HEK293 (cell line): ENCODE data around the gene TRIP4.

Source experiments
- CTCF ChIA-PET: fragments of 350-600 bp; formaldehyde crosslinking; extraction: SDS; loops from one replicate; lab custom pipeline; 2021; ENCODE audit warnings: antibody characterized with exemption; lab: Yijun Ruan, JAX
- POLR2A ChIA-PET: fragments of 300-600 bp; formaldehyde crosslinking; extraction: SDS; loops from one replicate; lab custom pipeline; 2020; ENCODE audit warnings: antibody characterized with exemption, inconsistent platforms; lab: Yijun Ruan, JAX
- H3K27ac ChIP-seq: fragments of 200-500 bp; sonication (Bioruptor generic); 2 replicates; pipeline ENCODE4 v1.5.1; 2014; ENCODE audit warnings: low read depth, low read length, control low read depth, inconsistent platforms; ENCODE audit errors: extremely low read depth
- H3K36me3 ChIP-seq, 2 experiments: fragments of 200-500 bp in 1 of 2; sonication (Bioruptor generic) in 1 of 2; 1 replicate in 1 of 2; 2 replicates in 1 of 2; pipeline ENCODE4 v1.5.1; 2014 to 2017; ENCODE audit warnings: inconsistent platforms in 2 of 2, low read length in 2 of 2; ENCODE audit not compliant: control insufficient read depth in 2 of 2, insufficient read depth in 1 of 2
- H3K4me1 ChIP-seq: fragments of 200-500 bp; sonication (Bioruptor generic); 2 replicates; pipeline ENCODE4 v1.5.1; 2014; ENCODE audit warnings: mild to moderate bottlenecking, low read length, inconsistent platforms; ENCODE audit not compliant: control insufficient read depth, insufficient read depth
- H3K4me3 ChIP-seq: 2 replicates; pipeline ENCODE4 v1.5.1; 2011; ENCODE audit warnings: low read depth, mild to moderate bottlenecking, control low read depth, low read length, moderate library complexity
- H3K9me3 ChIP-seq: fragments of 200-500 bp; sonication (Bioruptor generic); 2 replicates; pipeline ENCODE4 v1.5.1; 2014; ENCODE audit warnings: low read depth, low read length, inconsistent platforms; ENCODE audit not compliant: control insufficient read depth, insufficient read depth
- GLIS1 ChIP-seq: fragments of 450-650 bp; formaldehyde crosslinking; IDR thresholded peaks from 2 replicates; pipeline ENCODE4 v1.5.1; 2016; ENCODE audit warnings: missing biosample characterization, missing genetic modification characterization
- WT1 ChIP-seq: fragments of 450-650 bp; formaldehyde crosslinking; IDR thresholded peaks from 2 replicates; pipeline ENCODE4 v1.5.1; 2016; ENCODE audit warnings: missing biosample characterization, missing genetic modification characterization
- ZBTB11 ChIP-seq: fragments of 450-650 bp; formaldehyde crosslinking; conservative IDR thresholded peaks from 2 replicates; pipeline ENCODE4 v1.5.1; 2016; ENCODE audit warnings: low read depth, missing biosample characterization, missing genetic modification characterization
- ZNF2 ChIP-seq: fragments of 450-650 bp; formaldehyde crosslinking; IDR thresholded peaks from 2 replicates; pipeline ENCODE4 v1.5.1; 2016; ENCODE audit warnings: missing biosample characterization, missing genetic modification characterization
- ZNF239 ChIP-seq: fragments of 450-650 bp; formaldehyde crosslinking; IDR thresholded peaks from 2 replicates; pipeline ENCODE4 v1.5.1; 2016; ENCODE audit warnings: missing biosample characterization, missing genetic modification characterization
- ZNF274 ChIP-seq, 2 experiments: fragments of 200-500 bp in 1 of 2; fragments of 450-650 bp in 1 of 2; sonication (Bioruptor generic) in 1 of 2; formaldehyde crosslinking in 1 of 2; IDR thresholded peaks; 2 replicates each; pipeline versions ENCODE4 v1.5.1 to v1.6.1; 2014 to 2016; ENCODE audit warnings: borderline replicate concordance in 1 of 2, inconsistent platforms in 1 of 2, low read length in 1 of 2, missing biosample characterization in 1 of 2, missing genetic modification characterization in 1 of 2
- ZNF404 ChIP-seq: fragments of 450-650 bp; formaldehyde crosslinking; IDR thresholded peaks from 2 replicates; pipeline ENCODE4 v1.5.1; 2017; ENCODE audit warnings: missing biosample characterization, missing genetic modification characterization
- ZNF530 ChIP-seq: fragments of 450-650 bp; formaldehyde crosslinking; IDR thresholded peaks from 2 replicates; pipeline ENCODE4 v1.5.1; 2016; ENCODE audit warnings: low read depth, missing biosample characterization, missing genetic modification characterization
- ZNF548 ChIP-seq: fragments of 450-650 bp; formaldehyde crosslinking; IDR thresholded peaks from 2 replicates; pipeline ENCODE4 v1.5.1; 2016; ENCODE audit warnings: missing biosample characterization, missing genetic modification characterization
- ZNF629 ChIP-seq: fragments of 450-650 bp; formaldehyde crosslinking; IDR thresholded peaks from 2 replicates; pipeline ENCODE4 v1.5.1; 2017; ENCODE audit warnings: missing biosample characterization, missing genetic modification characterization
- ZNF776 ChIP-seq: fragments of 450-650 bp; formaldehyde crosslinking; IDR thresholded peaks from 2 replicates; pipeline ENCODE4 v1.5.0; 2017; ENCODE audit warnings: missing biosample characterization, missing genetic modification characterization, borderline replicate concordance
- ZSCAN30 ChIP-seq: fragments of 450-650 bp; IDR thresholded peaks from 2 replicates; pipeline ENCODE4 v1.5.1; 2018; ENCODE audit warnings: missing biosample characterization, mild to moderate bottlenecking, missing genetic modification characterization, moderate library complexity

TRIP4 gene

GRCh38 chr15:64503197-64503596 is 115.6 kb downstream of the TRIP4 start:
- CTCF ChIA-PET, result interaction anchor here (0.6 kb wide), 1 partner anchor 26 kb away, joined by 5 read pairs; no protein-coding TSS in a partner anchor
- Histone ChIP-seq H3K4me1 (peaks cover 8% of the 10 kb centered on the region), H3K27ac (no peak overlapping the region)

GRCh38 chr15:64503640-64504039 is 116.0 kb downstream of the TRIP4 start:
- peaks cover 0 to 29% of the 10 kb centered on the region in 2 experiments; a peak in 2 of 3 replicates for H3K36me3 ChIP-seq

More at GRCh38 chr15:64503197-64503596, 115.6 kb downstream of the TRIP4 start:
- no peaks in the 10 kb centered on the region for H3K9me3 ChIP-seq
- peaks cover 0 to 29% of the 10 kb centered on the region in 2 experiments; a peak in 2 of 3 replicates for H3K36me3 ChIP-seq
- H3K4me3 ChIP-seq, result no peak overlapping the region
- POLR2A ChIA-PET, result no interaction called here
- no peak for TF ChIP-seq ZSCAN30 (tag by site-specific recombination)
- TF ChIP-seq ZNF274 (IDR thresholded peaks at IDR 0.05; ENCODE audit: low read length), result no peak
- no peak for TF ChIP-seq ZNF274 (tag by site-specific recombination; IDR thresholded peaks at IDR 0.05; ENCODE audit: borderline replicate concordance)
- TF ChIP-seq WT1 (tag by site-specific recombination), result peak; percentile 52; the same call in 1 of the 2 replicates
- TF ChIP-seq ZNF548 (tag by site-specific recombination), result no peak
- no peak for TF ChIP-seq ZNF629
- TF ChIP-seq ZNF776 (tag by site-specific recombination), result no peak

More at GRCh38 chr15:64503640-64504039, 116.0 kb downstream of the TRIP4 start:
- H3K4me3 ChIP-seq, result no peak overlapping the region
- ChIA-PET CTCF (no interaction called here), POLR2A (no interaction called here)
- no peaks in the 10 kb centered on the region for H3K9me3 ChIP-seq
- no peak for TF ChIP-seq ZNF404 (tag by site-specific recombination)
- no peak for TF ChIP-seq ZNF2
- TF ChIP-seq WT1 (tag by site-specific recombination), result no peak
- TF ChIP-seq GLIS1 (tag by site-specific recombination), result no peak
- TF ChIP-seq ZNF530 (tag by site-specific recombination), result no peak
- no peak for TF ChIP-seq ZNF239 (tag by site-specific recombination)
- no peak for TF ChIP-seq ZBTB11 (tag by site-specific recombination)
- no peak for TF ChIP-seq ZNF629
- no peak overlapping the region for H3K27ac ChIP-seq
- H3K4me1 ChIP-seq, result peaks cover 8% of the 10 kb centered on the region
